ENCODE results near the gene RSPH6A.
A peak's percentile ranks its signal among the peaks of the same experiment; 100 is the strongest.

RSPH6A gene

GRCh38 chr19:45782820-45783785, 32.0 kb downstream of the RSPH6A start:
- no peak for DNase-seq (ENCODE audit: low read depth)
- H3K4me3 ChIP-seq (ENCODE audit: low read depth, low read length) = peak overlapping the region; percentile 58

DNA sequence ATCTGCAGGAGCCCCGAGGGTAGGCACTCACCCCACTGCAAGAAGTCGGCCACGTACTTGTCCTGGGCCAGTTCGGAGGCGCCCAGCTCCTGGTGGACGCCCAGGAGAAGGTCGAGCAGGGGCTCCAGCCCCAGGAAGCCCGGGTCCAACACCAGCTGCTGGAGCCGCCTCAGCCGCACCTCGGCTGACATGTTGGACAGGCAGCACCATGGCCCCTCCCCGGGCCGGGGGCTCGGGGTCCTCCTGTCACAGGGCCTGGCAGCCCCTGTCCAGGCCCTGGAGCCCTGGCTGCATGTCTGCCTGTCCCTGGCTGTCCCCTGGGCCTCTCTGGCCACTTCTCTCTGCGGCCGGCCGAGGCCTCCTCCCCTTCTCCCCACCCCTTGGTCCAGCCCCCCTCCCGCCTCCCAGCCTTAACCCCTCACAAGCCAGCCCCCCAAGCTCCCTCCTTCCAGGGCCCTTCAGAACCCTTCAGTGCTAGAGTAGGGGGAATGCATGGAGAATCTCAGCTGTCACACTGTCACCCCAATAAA, 32.9 kb downstream of the RSPH6A start, which contains the start of gene DMPK:
Gene DMPK, minus strand, starts transcription at position 329 of the 530 bp plus-strand sequence. Its CDS starts 138 bp downstream, at position 191.
- DNase-seq (ENCODE audit: low read depth) = no peak
- H3K4me3 ChIP-seq (ENCODE audit: low read depth, low read length) = peak within 1 kb of the TSS; percentile 58

GRCh38 chr19:45781214-45782161, 33.6 kb downstream of the RSPH6A start:
- no peak for DNase-seq (ENCODE audit: low read depth)
- H3K4me3 ChIP-seq (ENCODE audit: low read depth, low read length) = peak overlapping the region; percentile 58

DNA sequence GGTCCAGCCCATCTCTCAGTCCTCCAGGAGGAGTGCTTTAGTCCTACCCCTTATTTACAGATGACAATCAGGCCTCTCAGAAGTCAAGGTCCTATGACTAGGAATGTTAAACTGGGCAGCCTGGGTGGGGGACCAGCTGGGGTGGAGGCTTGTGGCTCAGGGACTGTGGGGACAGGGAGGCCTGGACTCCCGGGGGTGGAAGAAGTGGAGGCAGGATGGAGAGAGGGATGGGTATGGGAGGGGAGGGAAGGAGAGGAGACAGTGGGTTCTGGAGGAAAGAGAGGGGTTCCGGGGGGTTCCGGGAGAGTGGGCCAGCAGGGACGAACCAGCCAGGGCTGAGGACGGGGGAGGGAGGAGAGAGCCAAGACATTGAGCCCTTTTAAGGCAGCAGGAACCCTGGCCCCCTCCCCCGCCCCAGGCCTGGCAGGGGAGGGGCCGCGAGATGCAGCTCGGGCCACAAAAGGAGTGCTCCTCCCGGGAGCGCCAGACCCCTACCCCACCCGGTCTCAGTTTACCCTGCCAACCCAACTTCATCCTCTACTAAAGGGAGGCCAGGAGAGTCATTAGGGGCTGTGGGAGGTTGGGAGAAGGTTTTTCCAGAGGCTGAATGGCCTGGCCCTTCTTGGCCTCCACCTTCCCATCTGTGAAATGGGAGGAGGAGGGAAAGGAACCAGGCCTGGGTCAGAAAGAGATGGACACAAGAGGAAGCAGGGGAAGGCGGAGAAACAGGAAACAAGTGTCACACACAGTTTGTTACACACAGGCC, 34.5 kb downstream of the RSPH6A start:
- no peak for DNase-seq (ENCODE audit: low read depth)
- peak overlapping the region; percentile 58 for H3K4me3 ChIP-seq (ENCODE audit: low read depth, low read length)

DNA sequence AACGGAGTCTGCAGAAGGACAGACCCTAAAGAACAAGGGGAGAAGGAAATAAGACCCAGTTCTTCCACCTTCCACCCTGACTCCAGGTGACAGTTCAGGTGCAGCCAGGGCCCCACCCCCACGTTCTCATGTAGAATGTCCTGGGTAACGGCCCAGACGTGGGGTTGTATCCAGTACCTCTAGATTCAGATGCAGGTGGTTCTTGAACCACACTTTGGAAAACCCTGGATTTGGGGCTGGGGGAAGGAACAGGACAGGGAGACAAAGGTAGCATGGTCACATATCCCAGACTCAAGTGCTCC, 35.0 kb downstream of the RSPH6A start:
- no peak for DNase-seq (ENCODE audit: low read depth)
- peak overlapping the region; percentile 58 for H3K4me3 ChIP-seq (ENCODE audit: low read depth, low read length)

- H3K4me3 ChIP-seq (ENCODE audit: low read depth, low read length) = peak overlapping the region; percentile 58
- no peak for DNase-seq (ENCODE audit: low read depth)
These were observed 35.6 kb downstream of the RSPH6A start for GRCh38 chr19:45779231-45780145.

GRCh38 chr19:45778010-45778661, 37.0 kb downstream of the RSPH6A start:
- no peak for DNase-seq (ENCODE audit: low read depth)
- H3K4me3 ChIP-seq (ENCODE audit: low read depth, low read length) = no peak overlapping the region

GRCh38 chr19:45777395-45777961, 37.6 kb downstream of the RSPH6A start:
- H3K4me3 ChIP-seq (ENCODE audit: low read depth, low read length) = no peak overlapping the region
- no peak for DNase-seq (ENCODE audit: low read depth)

GRCh38 chr19:45774765-45775164, 40.3 kb downstream of the RSPH6A start:
- H3K4me3 ChIP-seq (ENCODE audit: low read depth, low read length) = no peak overlapping the region
- DNase-seq (ENCODE audit: low read depth) = no peak

DNA sequence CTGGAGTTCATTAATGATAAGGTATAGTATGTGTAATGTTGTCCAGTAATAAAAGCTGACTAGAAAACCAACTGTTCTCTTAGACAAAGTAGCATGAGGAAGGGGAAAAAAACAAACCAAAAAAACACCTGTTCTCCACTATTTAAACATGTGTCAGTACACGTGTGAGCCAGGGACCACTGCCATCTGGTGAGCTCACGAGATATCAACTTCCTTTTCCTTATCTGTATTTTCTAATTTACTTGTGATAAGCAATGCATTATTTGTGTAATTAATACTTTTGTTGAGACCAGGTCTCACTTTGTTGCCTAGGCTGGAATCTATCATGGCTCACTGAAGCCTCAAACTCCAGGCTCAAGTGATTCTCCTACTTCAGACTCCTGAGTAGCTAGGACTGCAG, 41.7 kb downstream of the RSPH6A start:
- H3K4me3 ChIP-seq (ENCODE audit: low read depth, low read length) = no peak overlapping the region
- no peak for DNase-seq (ENCODE audit: low read depth)

GRCh38 chr19:45772912-45773311, 42.2 kb downstream of the RSPH6A start:
- no peak for DNase-seq (ENCODE audit: low read depth)
- no peak overlapping the region for H3K4me3 ChIP-seq (ENCODE audit: low read depth, low read length)

DNA sequence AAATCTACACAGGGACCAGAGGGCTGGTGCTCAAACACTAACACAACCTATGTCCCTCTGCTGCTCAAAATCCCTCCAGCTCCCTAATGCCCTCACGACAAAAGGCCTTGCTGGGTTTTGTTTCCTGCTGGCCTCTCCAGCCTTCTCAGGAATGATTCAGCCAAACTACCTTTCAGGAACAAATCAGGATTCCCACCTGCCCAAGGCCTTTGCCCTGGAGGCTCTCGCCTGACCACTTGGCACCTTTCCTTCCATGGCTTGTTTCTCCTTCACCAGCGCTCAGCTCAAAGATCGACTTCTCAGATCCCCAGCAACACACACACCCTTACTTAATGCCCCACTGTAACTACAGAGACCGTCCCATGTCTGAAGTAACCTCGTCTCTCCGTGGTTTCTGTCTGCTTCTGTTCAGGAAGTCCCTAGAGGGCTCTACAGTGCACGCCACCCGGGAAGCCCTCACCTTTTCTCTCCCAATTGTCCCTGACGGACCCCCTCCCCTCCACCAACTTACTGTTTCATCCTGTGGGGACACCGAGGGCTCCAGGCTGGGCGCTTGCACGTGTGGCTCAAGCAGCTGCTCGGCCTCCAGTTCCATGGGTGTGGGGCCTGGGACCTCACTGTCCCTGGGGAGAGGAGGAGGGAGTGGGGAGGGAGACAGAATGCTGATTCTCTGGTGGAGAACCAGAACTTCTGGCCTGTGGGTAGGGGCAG, 42.8 kb downstream of the RSPH6A start:
- no peak for DNase-seq (ENCODE audit: low read depth)
- no peak overlapping the region for H3K4me3 ChIP-seq (ENCODE audit: low read depth, low read length)

- no peak overlapping the region for H3K4me3 ChIP-seq (ENCODE audit: low read depth, low read length)
- DNase-seq (ENCODE audit: low read depth) = no peak
These were observed 43.7 kb downstream of the RSPH6A start for GRCh38 chr19:45771311-45771933.

DNA sequence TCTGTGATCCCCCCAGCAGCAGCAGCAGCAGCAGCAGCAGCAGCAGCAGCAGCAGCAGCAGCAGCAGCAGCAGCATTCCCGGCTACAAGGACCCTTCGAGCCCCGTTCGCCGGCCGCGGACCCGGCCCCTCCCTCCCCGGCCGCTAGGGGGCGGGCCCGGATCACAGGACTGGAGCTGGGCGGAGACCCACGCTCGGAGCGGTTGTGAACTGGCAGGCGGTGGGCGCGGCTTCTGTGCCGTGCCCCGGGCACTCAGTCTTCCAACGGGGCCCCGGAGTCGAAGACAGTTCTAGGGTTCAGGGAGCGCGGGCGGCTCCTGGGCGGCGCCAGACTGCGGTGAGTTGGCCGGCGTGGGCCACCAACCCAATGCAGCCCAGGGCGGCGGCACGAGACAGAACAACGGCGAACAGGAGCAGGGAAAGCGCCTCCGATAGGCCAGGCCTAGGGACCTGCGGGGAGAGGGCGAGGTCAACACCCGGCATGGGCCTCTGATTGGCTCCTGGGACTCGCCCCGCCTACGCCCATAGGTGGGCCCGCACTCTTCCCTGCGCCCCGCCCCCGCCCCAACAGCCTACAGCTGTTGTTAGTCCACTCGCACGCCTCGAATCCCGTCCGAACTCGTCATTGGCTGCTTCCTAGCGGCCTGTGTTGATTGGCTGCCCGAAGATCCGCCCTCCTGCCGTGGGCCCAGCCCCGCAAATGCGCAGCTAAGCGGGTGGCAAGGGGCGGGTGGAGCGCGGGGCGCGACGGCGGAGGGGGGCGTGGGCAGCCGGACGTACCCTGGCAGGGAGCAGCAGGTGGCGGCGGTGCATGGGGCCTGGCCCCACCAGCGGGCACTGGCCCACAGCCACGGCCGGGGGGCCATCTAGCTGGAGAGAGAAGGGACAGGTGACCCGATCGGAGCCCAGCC, 44.7 kb downstream of the RSPH6A start:
- DNase-seq (ENCODE audit: low read depth) = peak; percentile 96
- H3K4me3 ChIP-seq (ENCODE audit: low read depth, low read length) = peak overlapping the region; percentile 56

DNA sequence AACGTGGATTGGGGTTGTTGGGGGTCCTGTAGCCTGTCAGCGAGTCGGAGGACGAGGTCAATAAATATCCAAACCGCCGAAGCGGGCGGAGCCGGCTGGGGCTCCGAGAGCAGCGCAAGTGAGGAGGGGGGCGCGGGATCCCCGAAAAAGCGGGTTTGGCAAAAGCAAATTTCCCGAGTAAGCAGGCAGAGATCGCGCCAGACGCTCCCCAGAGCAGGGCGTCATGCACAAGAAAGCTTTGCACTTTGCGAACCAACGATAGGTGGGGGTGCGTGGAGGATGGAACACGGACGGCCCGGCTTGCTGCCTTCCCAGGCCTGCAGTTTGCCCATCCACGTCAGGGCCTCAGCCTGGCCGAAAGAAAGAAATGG, 45.3 kb downstream of the RSPH6A start:
- peak overlapping the region; percentile 56 for H3K4me3 ChIP-seq (ENCODE audit: low read depth, low read length)
- no peak for DNase-seq (ENCODE audit: low read depth)
